HG02798 (cell line): ENCODE measurements around the gene TRPM3.
"Not testable (repeated sequence)": the region's sequence is repeated elsewhere in the genome, so short reads cannot be mapped to it uniquely, and the experiment has no call there.

ENCODE experiments used
- ATAC-seq: cut with Tn5 transposase; IDR thresholded peaks from one replicate; pipeline ENCODE4 v1.9.1; 2021; ENCODE audit warnings: mild to moderate bottlenecking; ENCODE audit not compliant: unreplicated experiment, poor library complexity

Gene TRPM3

DNA sequence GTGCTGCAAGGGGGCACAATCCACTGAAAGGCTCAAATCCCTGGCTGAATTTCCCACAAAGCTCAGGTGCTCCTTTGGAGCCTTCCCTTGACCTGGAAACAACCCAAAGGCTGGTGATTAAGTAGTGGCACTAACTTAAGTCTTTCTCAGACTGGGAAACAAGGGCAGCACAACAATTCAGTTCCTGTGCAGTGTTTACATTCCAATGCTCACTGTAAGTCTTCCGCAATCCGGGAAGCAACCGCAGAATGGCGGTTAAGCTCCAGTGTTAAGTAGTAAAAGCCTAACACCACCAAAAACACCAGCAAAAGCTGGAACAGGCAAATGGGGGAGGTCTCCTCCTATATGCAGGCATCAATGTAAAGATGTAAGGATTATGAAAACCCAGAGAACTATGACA lies 117.2 kb downstream of the TRPM3 start:
- no peak for ATAC-seq

DNA sequence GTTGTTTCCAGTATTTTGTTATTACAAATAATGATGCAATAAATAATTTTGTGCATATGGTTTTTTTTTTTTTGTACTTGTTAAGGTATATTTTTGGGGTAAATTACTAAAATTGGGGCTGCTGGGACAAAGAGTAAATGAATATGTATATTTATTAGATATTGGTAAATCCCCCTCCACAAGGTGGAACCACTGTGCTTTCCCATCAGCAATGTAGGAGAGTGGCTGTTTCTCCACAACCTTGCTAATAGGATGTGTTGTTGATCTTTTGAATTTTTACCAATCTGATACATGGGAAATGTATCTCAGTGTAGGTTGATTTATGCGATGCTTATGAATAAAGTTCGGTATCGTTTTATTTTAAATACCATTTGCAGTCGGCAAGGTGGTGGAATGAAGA lies 118.1 kb downstream of the TRPM3 start:
- ATAC-seq, result no peak

DNA sequence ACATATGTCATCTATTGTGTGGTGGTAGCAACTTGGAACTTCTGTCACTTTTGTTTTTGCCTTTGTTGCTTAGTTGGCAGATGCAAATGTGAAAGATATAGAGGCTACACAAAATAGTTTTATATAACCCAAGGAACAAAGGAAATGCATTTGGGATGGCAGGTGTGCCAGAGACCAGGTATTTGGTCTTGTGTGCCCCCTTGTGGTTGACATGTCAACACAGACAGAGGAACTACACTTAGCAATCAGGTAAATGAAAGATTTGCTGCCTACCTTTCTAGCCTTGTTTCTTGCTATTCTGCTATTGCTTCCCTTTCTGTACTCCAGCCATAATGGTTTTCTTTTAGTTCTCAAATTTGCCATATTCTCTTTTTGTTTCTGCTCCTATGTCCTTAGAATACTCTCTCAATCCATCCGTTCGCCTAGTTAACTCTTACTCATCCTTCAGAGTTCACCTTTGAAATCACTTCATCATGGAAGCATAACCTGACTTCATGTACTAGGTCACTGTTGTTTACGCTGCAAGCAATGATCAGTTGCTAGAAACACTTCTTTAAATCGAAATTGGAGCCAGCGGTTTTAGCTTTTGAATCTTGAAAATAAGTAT lies 119.5 kb downstream of the TRPM3 start:
- ATAC-seq, result peak; percentile 68

DNA sequence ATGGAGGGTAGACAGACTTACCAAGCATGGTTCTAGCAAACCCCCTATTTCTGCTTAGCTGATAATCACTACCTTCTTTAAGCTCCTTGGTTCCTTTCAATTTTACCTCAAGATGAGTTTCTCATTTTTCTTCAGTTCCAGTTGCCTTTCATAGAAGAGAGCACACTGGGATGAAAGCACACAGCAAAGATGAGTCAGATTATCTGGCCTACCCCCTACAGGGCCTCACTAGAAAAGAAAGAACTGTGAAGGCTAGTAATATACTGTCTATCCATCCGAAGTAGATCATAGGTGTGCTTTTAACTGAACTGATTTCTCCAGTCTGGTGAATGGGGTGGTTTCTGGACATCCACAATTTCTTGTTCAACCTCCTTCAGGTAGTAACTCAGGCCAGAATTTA lies 122.5 kb downstream of the TRPM3 start:
- no peak for ATAC-seq

DNA sequence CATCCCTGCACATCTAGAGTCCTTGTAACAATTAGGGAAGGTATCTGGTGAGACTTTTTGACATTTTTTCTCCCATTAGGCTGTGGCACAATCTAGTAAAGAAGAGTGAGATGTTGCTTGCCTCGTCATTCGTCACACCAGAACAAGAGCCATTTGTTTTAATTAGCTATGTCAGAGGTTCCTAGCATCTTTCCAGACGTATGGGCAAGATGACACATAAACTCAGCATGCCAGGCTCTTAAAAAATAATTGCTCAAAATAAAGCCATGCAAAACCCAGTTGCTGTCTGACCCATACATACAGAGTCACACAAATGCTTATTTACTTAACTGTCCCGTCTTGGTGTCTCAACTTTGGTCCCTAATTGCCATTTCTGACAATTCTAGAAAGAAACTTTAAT lies 125.9 kb downstream of the TRPM3 start:
- ATAC-seq, result no peak

DNA sequence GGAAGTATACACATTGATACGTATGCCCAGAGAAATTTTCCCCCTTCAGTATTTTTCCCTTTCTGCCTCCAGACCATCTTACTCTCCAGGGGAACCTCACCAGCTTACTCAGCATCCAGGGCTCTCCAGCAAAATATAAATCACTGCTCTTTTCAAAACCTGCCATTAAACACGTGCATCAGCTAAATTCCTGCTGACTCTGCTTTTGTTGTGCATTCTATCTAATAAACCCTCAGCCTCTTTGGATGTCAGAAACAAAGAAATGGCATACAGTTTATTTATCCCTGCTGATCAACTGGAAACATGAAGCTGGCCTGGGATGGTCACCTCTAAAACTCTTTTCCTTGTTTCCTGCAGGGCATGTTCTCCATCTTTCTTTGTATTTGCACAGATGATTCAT lies 126.8 kb downstream of the TRPM3 start:
- ATAC-seq, result no peak

DNA sequence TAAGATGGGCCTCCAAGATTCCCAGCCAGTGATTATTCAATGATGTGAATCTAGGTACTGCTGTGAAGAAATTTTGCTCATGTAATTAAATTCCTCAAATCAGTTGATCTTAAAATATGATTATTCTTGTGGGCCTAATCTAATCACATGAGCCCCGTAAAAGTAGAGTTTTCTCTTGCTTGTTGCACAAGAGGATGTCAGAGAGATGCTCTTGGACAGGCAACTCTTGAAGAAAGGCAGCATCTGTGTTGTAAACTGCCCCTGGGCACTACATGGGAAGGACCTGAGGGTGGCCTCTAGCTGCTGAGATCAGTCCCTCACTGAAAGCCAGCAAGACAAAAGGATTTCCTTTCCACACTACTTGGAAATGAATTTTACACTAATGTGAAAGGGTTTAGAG lies 132.9 kb downstream of the TRPM3 start:
- ATAC-seq, result no peak

DNA sequence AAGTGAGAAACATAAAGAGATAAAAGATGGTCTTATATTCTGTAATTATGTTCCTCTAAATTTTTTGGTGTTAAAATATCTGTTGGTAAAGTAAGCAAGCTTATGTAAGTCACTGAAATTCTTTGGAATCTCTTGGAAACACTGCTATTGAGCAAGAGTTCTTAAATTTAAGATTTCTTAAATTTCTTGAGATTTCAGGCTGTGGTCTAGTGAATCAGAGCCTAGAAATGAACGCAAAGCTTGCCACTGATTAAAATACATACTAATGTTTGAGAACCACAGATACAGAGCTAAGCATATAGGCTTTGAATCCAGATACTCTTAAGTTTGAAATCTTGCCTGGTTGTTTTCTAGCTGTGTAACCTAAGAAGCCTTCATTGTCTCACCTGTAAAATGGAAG lies 133.4 kb downstream of the TRPM3 start:
- ATAC-seq, result no peak

DNA sequence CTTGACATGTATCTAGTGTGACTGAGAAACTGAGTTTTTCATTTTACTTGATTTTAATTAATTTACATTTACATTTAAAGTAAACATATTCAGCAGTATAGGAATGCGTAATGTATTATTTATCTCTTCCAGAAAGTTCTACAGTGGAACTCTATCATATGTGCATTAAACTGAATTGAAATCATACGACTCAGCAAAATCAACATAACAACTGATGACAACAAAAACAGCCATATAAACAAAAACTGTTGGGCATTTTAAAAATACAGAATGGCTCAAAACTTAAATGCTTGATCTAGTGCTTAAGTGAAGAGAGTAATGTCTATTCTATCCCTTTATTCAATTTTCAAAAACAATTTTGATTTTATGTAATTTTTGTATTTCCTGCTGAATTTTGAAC lies 134.4 kb downstream of the TRPM3 start:
- ATAC-seq, result no peak

DNA sequence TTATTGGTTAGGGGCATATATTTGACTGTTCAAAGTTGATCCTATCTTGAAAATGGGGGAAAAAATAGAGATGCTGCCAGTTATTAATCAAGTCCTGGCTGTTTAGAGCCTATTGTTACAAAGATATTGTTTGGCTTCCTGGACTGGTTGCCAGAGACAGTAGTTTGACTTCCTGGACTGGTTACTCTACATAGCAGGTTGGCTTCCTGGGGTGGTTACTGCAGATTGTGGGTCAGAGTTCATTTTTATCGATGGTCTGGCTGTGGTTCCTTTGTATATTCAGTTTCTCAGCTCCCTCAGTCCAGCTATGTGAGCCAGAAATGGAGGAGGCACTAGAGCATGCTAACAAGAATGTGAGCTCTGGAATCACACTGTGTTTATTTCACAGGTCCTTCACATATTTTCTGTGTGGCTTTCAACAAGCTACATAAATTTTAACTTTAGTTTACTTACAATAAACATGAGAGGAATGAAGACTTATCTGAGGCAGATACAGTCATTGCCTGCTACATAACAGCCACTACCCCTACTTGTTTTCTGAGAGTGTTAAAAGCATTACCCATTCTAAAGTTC lies 137.6 kb downstream of the TRPM3 start:
- ATAC-seq, result no peak

DNA sequence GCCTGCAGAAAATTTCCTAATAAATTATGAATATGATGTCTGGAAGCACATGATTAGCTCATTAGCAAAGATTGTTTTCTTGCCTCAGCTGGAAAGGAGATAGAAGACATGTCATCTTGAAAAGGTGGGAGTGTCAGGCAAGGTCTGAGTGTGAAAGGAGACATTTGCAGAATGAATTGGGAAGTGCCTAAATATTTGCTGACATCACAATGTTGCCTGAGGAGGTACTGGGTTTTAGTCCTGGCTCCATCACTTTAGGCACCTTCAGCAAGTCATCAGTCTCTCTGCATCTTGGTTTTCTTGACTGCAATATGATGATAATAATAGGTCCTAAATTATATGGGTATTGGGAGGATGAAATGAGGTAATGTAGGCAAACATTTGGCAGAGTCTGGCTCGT lies 140.1 kb downstream of the TRPM3 start:
- ATAC-seq, result no peak

DNA sequence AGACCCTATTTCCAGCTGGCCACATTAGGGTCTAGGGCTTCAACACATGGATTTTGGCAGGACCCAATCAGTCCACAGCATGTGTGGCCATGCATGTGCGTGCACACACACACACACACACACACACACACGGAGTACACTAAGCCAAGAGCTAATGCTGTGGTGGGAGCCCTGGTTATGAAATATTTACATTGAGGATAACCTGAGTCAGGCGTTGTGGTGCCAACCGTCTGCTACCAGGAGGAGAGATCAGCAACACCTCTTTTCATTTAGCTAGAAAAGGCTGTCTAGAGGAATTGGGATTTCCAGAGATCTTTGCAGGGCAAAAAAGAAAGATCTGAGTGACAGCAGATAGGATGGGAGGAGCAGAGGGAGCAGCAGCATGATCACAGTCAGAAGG lies 141.5 kb downstream of the TRPM3 start:
- ATAC-seq, result no peak

DNA sequence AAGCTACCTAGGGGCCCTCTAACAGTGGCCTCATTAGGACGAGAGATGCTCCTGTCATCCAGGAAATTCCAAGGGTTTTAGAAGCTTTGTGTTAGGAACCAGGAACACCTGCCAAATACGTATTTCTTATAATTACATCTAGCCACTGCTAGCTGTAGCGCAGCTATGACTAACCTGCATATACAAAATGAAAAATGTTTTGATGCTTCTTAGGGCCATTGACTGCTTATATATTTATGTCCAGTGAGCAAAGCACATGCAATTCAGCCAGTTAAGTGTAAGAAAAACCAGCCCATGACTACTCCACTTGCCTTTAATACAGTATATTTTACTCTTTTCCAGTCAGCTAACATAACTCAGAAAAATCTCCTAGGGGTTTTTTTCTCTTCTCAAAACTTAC lies 143.3 kb downstream of the TRPM3 start:
- ATAC-seq, result no peak

DNA sequence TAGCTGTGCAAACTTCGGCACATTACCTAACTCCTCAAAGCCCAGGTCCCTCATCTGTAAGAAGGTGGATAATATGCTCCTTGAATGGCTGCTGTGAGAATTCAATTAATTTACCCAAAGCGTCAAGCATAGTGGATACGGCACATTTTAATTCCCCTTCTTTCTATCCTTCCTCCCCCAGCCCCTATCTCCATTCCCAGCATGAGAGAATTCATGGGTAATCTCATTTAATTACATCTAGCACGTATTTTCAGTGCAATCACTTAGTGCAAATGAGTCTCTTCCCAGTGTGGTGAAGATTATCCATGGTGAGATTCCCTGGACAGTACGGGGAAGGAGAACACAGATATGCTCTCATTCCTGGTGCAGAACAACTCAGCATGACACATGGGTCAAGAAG lies 145.6 kb downstream of the TRPM3 start:
- no peak for ATAC-seq

DNA sequence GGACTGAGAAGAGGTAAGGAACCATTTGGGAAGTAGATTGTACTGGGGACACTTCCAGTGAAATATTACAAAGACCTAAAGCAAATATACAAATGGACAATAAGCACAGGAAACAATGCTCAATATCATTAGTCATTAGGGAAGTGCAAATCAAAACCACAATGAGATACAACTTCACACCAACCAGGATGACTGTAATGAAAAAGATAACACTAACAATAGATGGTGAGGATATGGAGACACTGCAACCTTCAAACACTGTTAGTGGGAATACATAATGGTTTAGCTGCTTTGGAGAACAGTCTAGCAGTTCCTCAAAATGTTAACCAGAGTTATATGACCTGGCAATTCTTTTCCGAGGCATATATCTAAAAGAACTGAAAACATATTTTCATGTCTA lies 149.7 kb downstream of the TRPM3 start:
- ATAC-seq, result no peak

DNA sequence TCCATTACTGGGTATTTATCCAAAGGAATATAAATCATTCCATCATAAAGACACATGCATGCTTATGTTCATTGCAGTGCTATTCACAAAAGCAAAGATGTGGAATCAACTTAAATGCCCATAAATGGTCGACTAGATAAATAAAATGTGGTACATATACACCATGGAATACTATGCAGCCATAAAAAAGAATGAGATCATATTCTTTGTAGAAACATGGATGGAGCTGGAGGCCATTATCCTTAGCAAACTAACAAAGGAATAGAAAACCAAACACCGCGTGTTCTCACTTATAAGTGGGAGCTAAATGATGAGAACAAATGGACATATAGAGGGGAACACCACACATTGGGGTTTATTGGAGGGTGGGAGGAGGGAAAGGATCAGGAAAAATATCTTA lies 155.0 kb downstream of the TRPM3 start:
- ATAC-seq, result not testable (repeated sequence)

DNA sequence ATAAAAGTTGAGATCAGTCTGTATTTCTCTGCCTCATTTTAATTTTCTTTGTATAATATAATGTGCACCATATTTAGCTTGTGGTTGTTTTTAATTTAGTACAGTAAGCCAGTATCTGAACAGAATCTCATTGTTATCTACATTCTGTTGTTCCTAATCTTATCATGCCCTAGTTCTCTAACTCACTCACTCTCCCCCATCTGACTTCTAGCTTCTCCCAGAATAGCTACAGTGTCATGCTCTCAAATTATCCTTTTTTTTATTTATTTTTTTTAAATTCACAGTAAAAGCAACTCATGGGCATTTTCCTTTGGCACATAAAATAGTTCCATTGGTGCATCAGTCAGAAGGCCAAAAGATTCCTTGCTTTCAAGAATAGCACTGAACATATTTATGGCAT lies 156.6 kb downstream of the TRPM3 start:
- no peak for ATAC-seq

DNA sequence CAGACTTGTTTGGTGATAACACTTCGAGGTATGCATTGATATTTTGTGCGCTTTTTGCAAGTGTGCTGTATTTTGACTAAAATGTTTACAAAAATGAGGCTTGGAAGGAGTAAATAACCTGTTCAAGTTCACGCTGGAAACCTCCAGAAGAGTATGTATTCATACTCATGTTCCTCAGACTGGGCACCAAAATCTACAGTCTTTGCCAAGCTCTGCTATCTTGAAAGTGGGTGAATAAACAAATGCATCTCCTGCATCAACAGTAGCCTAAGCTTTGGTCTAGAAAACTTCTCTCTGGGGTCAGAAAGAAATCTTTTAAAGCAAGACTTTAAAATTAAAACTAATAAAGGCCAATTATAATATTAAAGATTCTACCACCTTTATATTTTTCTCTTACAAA lies 157.9 kb downstream of the TRPM3 start:
- ATAC-seq, result no peak

DNA sequence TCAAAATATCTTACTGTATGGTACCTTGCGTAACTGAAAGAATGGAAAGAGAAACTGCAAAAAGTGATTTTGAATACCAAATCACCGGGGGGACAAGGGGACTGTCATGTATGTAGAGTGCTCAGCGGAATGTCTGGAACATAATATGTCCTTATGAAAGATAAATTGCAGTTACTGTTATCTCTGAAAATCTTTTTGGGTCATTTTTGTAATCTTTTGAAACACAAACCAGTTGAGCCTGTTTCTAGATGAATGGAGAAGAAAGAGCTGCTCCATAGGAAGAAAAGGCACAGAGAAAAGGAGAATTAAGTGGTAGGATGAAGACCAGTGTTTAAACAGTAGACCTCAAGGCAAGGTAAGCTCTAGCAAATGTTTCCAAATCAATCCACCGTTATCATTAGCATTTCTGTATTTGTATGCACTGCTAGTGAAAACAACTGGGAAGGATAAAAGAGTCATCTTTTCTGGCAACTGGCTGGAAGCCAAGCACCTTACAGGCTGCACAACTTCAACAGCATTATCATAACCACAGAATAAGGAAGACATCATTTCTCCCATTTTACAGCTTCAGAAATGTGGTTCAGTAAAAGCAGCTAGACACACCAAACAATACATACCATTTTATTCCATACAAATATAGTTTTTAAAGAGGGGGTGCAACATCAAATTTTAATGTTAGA lies 158.5 kb downstream of the TRPM3 start:
- no peak for ATAC-seq

DNA sequence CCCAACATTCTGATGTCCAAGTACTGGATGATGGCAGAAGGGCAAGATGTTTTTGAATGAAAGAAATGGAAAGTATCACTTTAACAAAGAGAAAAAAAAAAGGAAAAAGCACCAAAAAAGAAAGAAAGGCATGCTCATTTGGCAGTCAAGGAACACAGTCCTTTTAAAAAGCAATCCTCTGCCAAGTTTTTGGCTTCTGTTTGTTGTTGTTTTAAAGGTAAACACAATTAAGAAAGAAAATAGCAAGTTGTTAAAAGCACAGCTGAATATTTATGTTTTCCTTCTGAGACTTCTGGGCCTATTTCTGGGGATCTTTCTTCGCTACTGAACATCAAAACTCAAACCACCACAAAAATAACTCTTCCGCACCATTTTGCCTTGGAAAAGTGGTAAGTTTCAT lies 162.1 kb downstream of the TRPM3 start:
- no peak for ATAC-seq

DNA sequence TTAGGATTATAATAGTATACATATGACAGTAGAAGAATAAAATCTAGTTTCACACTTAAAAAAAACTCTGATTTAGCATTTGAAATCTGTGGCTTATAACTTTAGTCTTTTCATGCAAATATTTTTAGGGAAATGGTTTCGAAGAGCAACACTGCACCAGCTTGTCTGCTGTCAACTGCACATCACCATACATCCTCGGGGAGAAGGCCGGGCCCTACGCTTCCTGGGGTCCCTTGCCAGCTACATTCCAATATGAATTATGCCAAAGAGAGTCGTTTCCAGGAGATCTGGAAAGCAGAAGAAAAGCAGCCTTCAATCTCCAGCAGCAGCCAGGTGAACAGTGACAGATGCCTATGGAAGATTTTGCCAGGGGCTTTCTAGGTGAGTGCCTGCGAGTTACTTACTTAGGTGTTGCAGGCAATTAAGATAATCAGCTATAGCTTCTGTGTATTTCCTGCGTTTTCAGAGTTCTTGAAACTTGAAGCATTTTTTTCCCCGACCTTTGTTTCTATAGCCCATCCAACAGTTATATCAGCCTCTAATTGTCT lies 166.8 kb downstream of the TRPM3 start:
- no peak for ATAC-seq

DNA sequence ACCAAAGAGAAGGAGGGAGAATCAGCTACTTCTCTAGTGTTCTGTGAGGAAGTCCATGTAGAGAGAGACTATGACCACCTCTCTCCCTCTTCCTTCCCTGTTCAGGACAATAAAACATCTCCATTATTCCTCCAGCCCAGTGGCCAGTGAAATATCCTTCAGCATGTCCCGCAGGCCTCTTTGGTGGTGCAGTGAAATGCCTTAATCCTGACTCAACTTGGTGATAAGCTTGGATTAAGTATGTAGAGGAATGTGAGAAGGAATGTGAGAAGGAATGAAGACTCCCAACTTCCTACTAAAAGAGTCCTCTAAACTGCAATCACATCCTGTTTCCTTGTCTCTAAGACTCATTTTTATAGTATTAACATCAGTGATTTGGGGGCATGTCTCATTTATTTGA lies 167.3 kb downstream of the TRPM3 start:
- ATAC-seq, result no peak
